ENCODE results near the gene TAF6. TPM values are rescaled to one million over a fixed set of nuclear protein-coding genes. Genes with fewer than 3 reads are reported as not detected.

Gene TAF6
- total RNA-seq (2014; rRNA removed; shearing (Covaris generic); ENCODE audit: low replicate concordance): 17.8 and 29.7 TPM in 2 replicates

DNA sequence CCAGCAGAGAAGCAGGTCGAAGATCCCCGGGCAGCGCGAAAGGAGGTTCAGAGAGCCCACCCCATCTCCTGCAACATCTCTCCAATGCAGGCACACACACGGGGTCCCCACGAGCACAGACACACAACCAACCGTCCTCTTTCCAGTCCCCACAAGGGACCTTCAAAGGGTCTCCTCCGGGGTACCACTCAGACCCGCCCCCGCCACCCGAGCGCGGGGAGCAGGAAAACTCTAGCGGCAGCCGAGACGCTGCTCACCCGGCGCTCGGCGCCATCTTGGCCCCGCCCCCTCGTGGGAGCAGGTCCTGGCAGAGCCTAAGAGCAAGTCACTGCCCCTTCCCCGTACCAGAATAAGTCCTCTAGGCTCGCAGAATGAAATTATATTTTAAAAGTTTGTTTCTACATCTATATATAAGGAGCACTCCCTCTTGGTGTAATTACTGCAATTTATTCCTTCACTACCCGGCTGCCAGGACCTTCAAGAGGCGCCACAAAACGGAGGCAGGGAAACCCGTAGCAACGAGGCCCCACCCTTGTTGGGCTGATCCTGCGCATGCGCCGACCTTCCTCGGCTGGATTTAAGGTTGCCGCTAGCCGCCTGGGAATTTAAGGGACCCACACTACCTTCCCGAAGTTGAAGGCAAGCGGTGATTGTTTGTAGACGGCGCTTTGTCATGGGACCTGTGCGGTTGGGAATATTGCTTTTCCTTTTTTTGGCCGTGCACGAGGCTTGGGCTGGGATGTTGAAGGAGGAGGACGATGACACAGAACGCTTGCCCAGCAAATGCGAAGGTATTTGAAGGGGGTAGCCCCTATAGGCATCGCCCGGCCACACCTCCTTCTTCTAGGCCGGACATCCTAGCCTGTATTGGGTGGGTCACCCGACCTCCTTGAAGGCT is at the start of gene TAF6, which contains the start of gene CNPY4:
Gene TAF6, minus strand, starts transcription at position 287 of the 898 bp plus-strand sequence. CDS start 5,149 bp downstream, outside the sequence.
Gene CNPY4, plus strand, starts transcription at position 563 of the 898 bp plus-strand sequence. Its CDS starts 111 bp downstream, at position 674.
- in situ Hi-C loops (cut with HindIII; ENCODE audit: low pct_unique_long_range_greater_than_20kb, low sequenced_read_pairs): no loop called here
- DNase-seq (ENCODE audit: low read depth): peak; percentile 89

GRCh38 chr7:100167912-100168323 is 48.8 kb upstream of the TAF6 start:
- in situ Hi-C loops (cut with HindIII; ENCODE audit: low pct_unique_long_range_greater_than_20kb, low sequenced_read_pairs): no loop called here
- no peak for DNase-seq (ENCODE audit: low read depth)

DNA sequence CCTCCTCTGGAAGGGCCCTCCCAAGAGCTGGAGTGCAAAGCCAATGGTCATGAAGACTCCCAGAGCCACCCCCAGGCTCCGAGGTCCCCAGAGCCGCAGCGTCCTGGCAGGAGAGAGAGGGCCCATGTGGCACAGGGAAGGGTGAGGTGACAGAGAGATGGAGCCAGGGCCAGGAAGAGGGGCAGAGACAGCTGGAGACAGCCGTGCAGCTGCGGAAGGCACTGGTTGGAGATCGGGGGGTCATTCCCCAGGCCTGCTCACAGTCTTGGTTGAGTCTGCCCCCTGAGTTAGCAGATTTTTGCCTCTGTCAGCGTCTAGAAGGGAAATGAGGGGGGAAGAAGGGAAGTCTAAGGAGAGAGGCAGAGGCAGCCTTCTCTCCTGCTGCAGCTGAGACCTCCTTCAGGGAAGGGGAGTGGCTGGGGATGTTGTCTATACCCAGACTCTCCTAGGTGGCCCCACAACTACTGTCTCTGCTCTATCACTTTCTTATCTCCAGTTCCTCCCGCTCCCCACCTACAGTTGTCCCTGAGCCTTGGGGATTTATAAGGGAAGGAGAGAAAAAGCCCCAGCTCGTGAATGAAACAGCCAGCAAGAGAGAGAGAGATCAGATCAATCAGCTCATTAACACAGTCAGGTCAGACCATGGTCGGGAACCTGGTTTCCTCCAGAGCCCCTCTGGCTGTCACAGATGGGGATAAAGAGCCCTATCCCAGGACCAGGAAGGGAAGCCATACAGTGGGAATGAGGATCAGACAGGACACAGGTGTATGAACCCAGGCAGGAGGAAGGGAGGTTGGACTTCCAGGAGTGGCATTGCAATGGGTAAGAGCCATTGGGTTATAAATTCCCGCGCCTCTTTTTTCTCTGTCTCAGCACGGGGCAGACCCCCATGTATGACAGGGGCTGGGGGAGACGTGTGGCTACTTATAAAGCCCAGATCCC is 48.1 kb upstream of the TAF6 start:
- in situ Hi-C loops (cut with HindIII; ENCODE audit: low pct_unique_long_range_greater_than_20kb, low sequenced_read_pairs): no loop called here
- no peak for DNase-seq (ENCODE audit: low read depth)

- DNase-seq (ENCODE audit: low read depth): no peak
- in situ Hi-C loops (cut with HindIII; ENCODE audit: low pct_unique_long_range_greater_than_20kb, low sequenced_read_pairs): no loop called here
Observed at GRCh38 chr7:100166317-100166940, 47.3 kb upstream of the TAF6 start.

DNA sequence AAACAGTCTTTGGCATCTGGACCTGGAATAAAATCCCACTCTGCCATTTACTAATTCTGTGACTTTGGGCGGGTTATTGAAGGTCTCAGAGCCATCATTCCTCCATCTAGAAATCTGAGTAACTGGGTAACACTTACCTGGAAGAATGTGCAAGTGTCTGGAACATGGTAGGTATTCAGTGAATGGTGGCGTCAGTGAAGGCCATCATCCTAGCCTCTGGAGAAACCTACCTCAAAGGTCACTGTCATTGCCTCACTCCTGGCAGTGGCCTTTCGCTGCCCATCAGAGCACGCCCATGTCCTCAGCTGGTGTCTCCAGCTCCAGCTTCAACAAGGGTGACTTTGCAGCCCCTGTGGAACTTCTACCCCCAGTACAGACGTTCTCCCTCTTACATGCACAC is 44.7 kb upstream of the TAF6 start:
- no peak for DNase-seq (ENCODE audit: low read depth)
- in situ Hi-C loops (cut with HindIII; ENCODE audit: low pct_unique_long_range_greater_than_20kb, low sequenced_read_pairs): no loop called here

- in situ Hi-C loops (cut with HindIII; ENCODE audit: low pct_unique_long_range_greater_than_20kb, low sequenced_read_pairs): no loop called here
- no peak for DNase-seq (ENCODE audit: low read depth)
Observed at GRCh38 chr7:100163006-100163531, 43.9 kb upstream of the TAF6 start.

GRCh38 chr7:100160067-100160466 is 40.9 kb upstream of the TAF6 start:
- in situ Hi-C loops (cut with HindIII; ENCODE audit: low pct_unique_long_range_greater_than_20kb, low sequenced_read_pairs): no loop called here
- no peak for DNase-seq (ENCODE audit: low read depth)

GRCh38 chr7:100159099-100159623 is 40.0 kb upstream of the TAF6 start:
- in situ Hi-C loops (cut with HindIII; ENCODE audit: low pct_unique_long_range_greater_than_20kb, low sequenced_read_pairs): no loop called here
- DNase-seq (ENCODE audit: low read depth): no peak

DNA sequence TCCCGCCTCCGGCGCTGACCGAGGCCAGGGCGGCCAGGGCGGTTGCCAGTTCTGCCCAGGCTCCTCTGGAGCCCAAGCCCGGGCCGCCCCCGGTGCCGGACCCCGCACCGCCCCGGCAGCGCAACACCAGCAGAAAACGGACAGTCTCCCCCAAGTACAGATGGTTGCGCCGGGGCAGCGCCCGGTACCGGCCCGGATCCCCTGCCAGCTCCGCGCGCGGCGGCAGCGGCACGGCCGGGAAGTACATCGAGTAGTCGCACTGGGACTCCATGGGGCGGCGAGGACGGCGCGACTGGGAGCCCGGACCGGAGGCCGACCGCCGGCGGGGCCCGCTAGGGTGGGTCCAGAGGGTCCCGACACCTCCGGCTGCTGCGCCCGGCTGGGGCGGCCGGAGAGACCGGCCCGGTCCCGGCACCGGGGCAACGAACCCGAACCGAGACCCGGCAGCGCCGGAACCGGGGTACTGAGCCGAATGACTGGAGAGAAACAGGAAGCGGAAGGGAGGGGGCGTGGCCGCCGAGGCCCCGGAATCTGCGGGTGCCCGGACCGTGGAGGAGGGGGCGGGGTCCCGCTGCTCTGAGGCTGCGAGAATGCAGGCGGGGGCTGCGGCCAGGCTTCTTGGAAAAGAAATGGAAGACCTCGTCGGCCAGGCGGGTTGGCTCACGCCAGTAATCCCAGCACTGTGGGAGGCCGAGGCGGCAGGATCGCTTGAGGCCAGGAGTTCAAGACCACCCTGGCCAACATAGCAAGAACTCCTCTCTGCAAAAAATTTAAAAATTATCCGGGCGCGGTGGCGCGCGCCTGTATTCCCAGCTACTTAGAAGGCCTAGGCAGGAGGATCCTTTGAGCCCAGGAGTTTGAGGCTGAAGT is 39.3 kb upstream of the TAF6 start, which contains the start of gene TRAPPC14:
Gene TRAPPC14, minus strand, starts transcription at position 495 of the 870 bp plus-strand sequence. Its CDS starts 224 bp downstream, at position 271.
- in situ Hi-C loops (cut with HindIII; ENCODE audit: low pct_unique_long_range_greater_than_20kb, low sequenced_read_pairs): no loop called here

GRCh38 chr7:100157334-100158228 is 38.4 kb upstream of the TAF6 start:
- DNase-seq (ENCODE audit: low read depth): no peak

More for the DNA sequence above, 39.3 kb upstream of the TAF6 start, which contains the start of gene TRAPPC14:
- peak; percentile 83 for DNase-seq (ENCODE audit: low read depth)

GRCh38 chr7:100157069-100157333 is 37.8 kb upstream of the TAF6 start:
- in situ Hi-C loops (cut with HindIII; ENCODE audit: low pct_unique_long_range_greater_than_20kb, low sequenced_read_pairs): no loop called here
- DNase-seq (ENCODE audit: low read depth): no peak

More at GRCh38 chr7:100157334-100158228, 38.4 kb upstream of the TAF6 start:
- in situ Hi-C loops (cut with HindIII; ENCODE audit: low pct_unique_long_range_greater_than_20kb, low sequenced_read_pairs): no loop called here

GRCh38 chr7:100156331-100157068 is 37.3 kb upstream of the TAF6 start:
- in situ Hi-C loops (cut with HindIII; ENCODE audit: low pct_unique_long_range_greater_than_20kb, low sequenced_read_pairs): no loop called here
- no peak for DNase-seq (ENCODE audit: low read depth)

- in situ Hi-C loops (cut with HindIII; ENCODE audit: low pct_unique_long_range_greater_than_20kb, low sequenced_read_pairs): no loop called here
- DNase-seq (ENCODE audit: low read depth): no peak
Observed at GRCh38 chr7:100155553-100156317, 36.6 kb upstream of the TAF6 start.

- in situ Hi-C loops (cut with HindIII; ENCODE audit: low pct_unique_long_range_greater_than_20kb, low sequenced_read_pairs): no loop called here
- no peak for DNase-seq (ENCODE audit: low read depth)
Observed at GRCh38 chr7:100154651-100155491, 35.7 kb upstream of the TAF6 start.
